ENCODE data around the gene ARHGAP28. TPM values are rescaled to one million over a fixed set of nuclear protein-coding genes. Genes with fewer than 3 reads are reported as not detected.

The ARHGAP28 gene
- total RNA-seq, 1 donor from 2014 or later: 29.7 TPM

- Histone ChIP-seq H3K4me1 (ENCODE audit: control insufficient read depth in 3 of 3, insufficient read depth in 3 of 3, low read length in 3 of 3) (peaks cover 28 to 50% (median 41%) of the 10 kb centered on the region in 3 donors), H3K4me3 (ENCODE audit: low read length in 3 of 3) (no peak overlapping the region), H3K27me3 (ENCODE audit: control insufficient read depth in 3 of 3, insufficient read depth in 3 of 3, low read length in 3 of 3) (no peaks in the 10 kb centered on the region), H3K9me3 (ENCODE audit: control insufficient read depth in 3 of 3, low read length in 3 of 3) (peaks cover 0 to 2% (median 0%) of the 10 kb centered on the region in 3 donors), H3K9ac (ENCODE audit: low read depth in 1 of 3, low read length in 3 of 3) (no peak overlapping the region), H3K27ac (ENCODE audit: low read depth, low read length) (peak overlapping the region; percentile 70), H3K36me3 (ENCODE audit: control insufficient read depth in 3 of 3, insufficient read depth in 3 of 3, low read length in 3 of 3) (no peaks in the 10 kb centered on the region)
Measured at GRCh38 chr18:6745504-6746031, 16.1 kb downstream of the ARHGAP28 start.

- H3K9ac ChIP-seq (ENCODE audit: low read depth in 1 of 3, low read length in 3 of 3): no peak overlapping the region
- no peaks in the 10 kb centered on the region for H3K27me3 ChIP-seq (ENCODE audit: control insufficient read depth in 3 of 3, insufficient read depth in 3 of 3, low read length in 3 of 3)
- H3K4me1 ChIP-seq (ENCODE audit: control insufficient read depth in 3 of 3, insufficient read depth in 3 of 3, low read length in 3 of 3): peaks cover 21 to 46% (median 34%) of the 10 kb centered on the region in 3 donors
- no peaks in the 10 kb centered on the region for H3K36me3 ChIP-seq (ENCODE audit: control insufficient read depth in 3 of 3, insufficient read depth in 3 of 3, low read length in 3 of 3)
- peaks cover 0 to 2% (median 0%) of the 10 kb centered on the region in 3 donors for H3K9me3 ChIP-seq (ENCODE audit: control insufficient read depth in 3 of 3, low read length in 3 of 3)
- H3K27ac ChIP-seq (ENCODE audit: low read depth, low read length): peak overlapping the region; percentile 70
- H3K4me3 ChIP-seq (ENCODE audit: low read length in 3 of 3): no peak overlapping the region
Measured at GRCh38 chr18:6746386-6746960, 17.0 kb downstream of the ARHGAP28 start.

GRCh38 chr18:6747646-6748045, 18.1 kb downstream of the ARHGAP28 start:
- no peaks in the 10 kb centered on the region for H3K36me3 ChIP-seq (ENCODE audit: control insufficient read depth in 3 of 3, insufficient read depth in 3 of 3, low read length in 3 of 3)
- H3K27ac ChIP-seq (ENCODE audit: low read depth, low read length): peak overlapping the region; percentile 80
- H3K27me3 ChIP-seq (ENCODE audit: control insufficient read depth in 3 of 3, insufficient read depth in 3 of 3, low read length in 3 of 3): no peaks in the 10 kb centered on the region
- H3K4me3 ChIP-seq (ENCODE audit: low read length in 3 of 3): peak overlapping the region; percentile 20 to 63 (median 39)
- peaks cover 25 to 47% (median 31%) of the 10 kb centered on the region in 3 donors for H3K4me1 ChIP-seq (ENCODE audit: control insufficient read depth in 3 of 3, insufficient read depth in 3 of 3, low read length in 3 of 3)
- H3K9ac ChIP-seq (ENCODE audit: low read depth in 1 of 3, low read length in 3 of 3): peak overlapping the region in 2 of 3 donors; percentile 51 to 53
- peaks cover 0 to 2% (median 0%) of the 10 kb centered on the region in 3 donors for H3K9me3 ChIP-seq (ENCODE audit: control insufficient read depth in 3 of 3, low read length in 3 of 3)

- Histone ChIP-seq H3K27me3 (ENCODE audit: control insufficient read depth in 3 of 3, insufficient read depth in 3 of 3, low read length in 3 of 3) (no peaks in the 10 kb centered on the region), H3K9me3 (ENCODE audit: control insufficient read depth in 3 of 3, low read length in 3 of 3) (peaks cover 0 to 2% (median 0%) of the 10 kb centered on the region in 3 donors), H3K36me3 (ENCODE audit: control insufficient read depth in 3 of 3, insufficient read depth in 3 of 3, low read length in 3 of 3) (no peaks in the 10 kb centered on the region), H3K4me1 (ENCODE audit: control insufficient read depth in 3 of 3, insufficient read depth in 3 of 3, low read length in 3 of 3) (peaks cover 26 to 44% (median 30%) of the 10 kb centered on the region in 3 donors), H3K27ac (ENCODE audit: low read depth, low read length) (peak overlapping the region; percentile 80), H3K4me3 (ENCODE audit: low read length in 3 of 3) (peak overlapping the region; percentile 20 to 63 (median 39)), H3K9ac (ENCODE audit: low read depth in 1 of 3, low read length in 3 of 3) (peak overlapping the region in 2 of 3 donors; percentile 51 to 53)
Measured at GRCh38 chr18:6748241-6748640, 18.7 kb downstream of the ARHGAP28 start.

- no peaks in the 10 kb centered on the region for H3K27me3 ChIP-seq (ENCODE audit: control insufficient read depth in 3 of 3, insufficient read depth in 3 of 3, low read length in 3 of 3)
- peak overlapping the region; percentile 9 for H3K27ac ChIP-seq (ENCODE audit: low read depth, low read length)
- H3K9ac ChIP-seq (ENCODE audit: low read depth in 1 of 3, low read length in 3 of 3): no peak overlapping the region
- peaks cover 0 to 2% (median 0%) of the 10 kb centered on the region in 3 donors for H3K9me3 ChIP-seq (ENCODE audit: control insufficient read depth in 3 of 3, low read length in 3 of 3)
- H3K4me3 ChIP-seq (ENCODE audit: low read length in 3 of 3): no peak overlapping the region
- H3K4me1 ChIP-seq (ENCODE audit: control insufficient read depth in 3 of 3, insufficient read depth in 3 of 3, low read length in 3 of 3): peaks cover 23 to 34% (median 23%) of the 10 kb centered on the region in 3 donors
- H3K36me3 ChIP-seq (ENCODE audit: control insufficient read depth in 3 of 3, insufficient read depth in 3 of 3, low read length in 3 of 3): no peaks in the 10 kb centered on the region
Measured at GRCh38 chr18:6750411-6750810, 20.9 kb downstream of the ARHGAP28 start.

GRCh38 chr18:6751222-6751621, 21.7 kb downstream of the ARHGAP28 start:
- Histone ChIP-seq H3K4me1 (ENCODE audit: control insufficient read depth in 3 of 3, insufficient read depth in 3 of 3, low read length in 3 of 3) (peaks cover 16 to 32% (median 16%) of the 10 kb centered on the region in 3 donors), H3K36me3 (ENCODE audit: control insufficient read depth in 3 of 3, insufficient read depth in 3 of 3, low read length in 3 of 3) (no peaks in the 10 kb centered on the region), H3K4me3 (ENCODE audit: low read length in 3 of 3) (no peak overlapping the region), H3K27ac (ENCODE audit: low read depth, low read length) (peak overlapping the region; percentile 48), H3K9me3 (ENCODE audit: control insufficient read depth in 3 of 3, low read length in 3 of 3) (peaks cover 0 to 2% (median 0%) of the 10 kb centered on the region in 3 donors), H3K9ac (ENCODE audit: low read depth in 1 of 3, low read length in 3 of 3) (peak overlapping the region in 1 of 3 donors; percentile 57), H3K27me3 (ENCODE audit: control insufficient read depth in 3 of 3, insufficient read depth in 3 of 3, low read length in 3 of 3) (no peaks in the 10 kb centered on the region)

GRCh38 chr18:6752202-6752860, 22.8 kb downstream of the ARHGAP28 start:
- peaks cover 0 to 2% (median 0%) of the 10 kb centered on the region in 3 donors for H3K9me3 ChIP-seq (ENCODE audit: control insufficient read depth in 3 of 3, low read length in 3 of 3)
- H3K36me3 ChIP-seq (ENCODE audit: control insufficient read depth in 3 of 3, insufficient read depth in 3 of 3, low read length in 3 of 3): no peaks in the 10 kb centered on the region
- peak overlapping the region; percentile 21 for H3K27ac ChIP-seq (ENCODE audit: low read depth, low read length)
- peaks cover 16 to 31% (median 16%) of the 10 kb centered on the region in 3 donors for H3K4me1 ChIP-seq (ENCODE audit: control insufficient read depth in 3 of 3, insufficient read depth in 3 of 3, low read length in 3 of 3)
- no peaks in the 10 kb centered on the region for H3K27me3 ChIP-seq (ENCODE audit: control insufficient read depth in 3 of 3, insufficient read depth in 3 of 3, low read length in 3 of 3)
- H3K4me3 ChIP-seq (ENCODE audit: low read length in 3 of 3): peak overlapping the region in 2 of 3 donors; percentile 15 to 45
- H3K9ac ChIP-seq (ENCODE audit: low read depth in 1 of 3, low read length in 3 of 3): peak overlapping the region; percentile 11 to 57 (median 55)

- Histone ChIP-seq H3K4me1 (ENCODE audit: control insufficient read depth in 3 of 3, insufficient read depth in 3 of 3, low read length in 3 of 3) (peaks cover 4 to 17% (median 6%) of the 10 kb centered on the region in 3 donors), H3K9ac (ENCODE audit: low read depth in 1 of 3, low read length in 3 of 3) (no peak overlapping the region), H3K9me3 (ENCODE audit: control insufficient read depth in 3 of 3, low read length in 3 of 3) (peaks cover 0 to 2% (median 0%) of the 10 kb centered on the region in 3 donors), H3K36me3 (ENCODE audit: control insufficient read depth in 3 of 3, insufficient read depth in 3 of 3, low read length in 3 of 3) (no peaks in the 10 kb centered on the region), H3K4me3 (ENCODE audit: low read length in 3 of 3) (no peak overlapping the region), H3K27ac (ENCODE audit: low read depth, low read length) (no peak overlapping the region), H3K27me3 (ENCODE audit: control insufficient read depth in 3 of 3, insufficient read depth in 3 of 3, low read length in 3 of 3) (no peaks in the 10 kb centered on the region)
Measured at GRCh38 chr18:6755107-6755506, 25.6 kb downstream of the ARHGAP28 start.

GRCh38 chr18:6757931-6758330, 28.4 kb downstream of the ARHGAP28 start:
- no peaks in the 10 kb centered on the region for H3K36me3 ChIP-seq (ENCODE audit: control insufficient read depth in 3 of 3, insufficient read depth in 3 of 3, low read length in 3 of 3)
- no peaks in the 10 kb centered on the region for H3K9me3 ChIP-seq (ENCODE audit: control insufficient read depth in 3 of 3, low read length in 3 of 3)
- H3K27ac ChIP-seq (ENCODE audit: low read depth, low read length): no peak overlapping the region
- peaks cover 0 to 4% (median 3%) of the 10 kb centered on the region in 3 donors for H3K4me1 ChIP-seq (ENCODE audit: control insufficient read depth in 3 of 3, insufficient read depth in 3 of 3, low read length in 3 of 3)
- H3K27me3 ChIP-seq (ENCODE audit: control insufficient read depth in 3 of 3, insufficient read depth in 3 of 3, low read length in 3 of 3): no peaks in the 10 kb centered on the region
- H3K9ac ChIP-seq (ENCODE audit: low read depth in 1 of 3, low read length in 3 of 3): peak overlapping the region in 1 of 3 donors; percentile 6
- peak overlapping the region in 1 of 3 donors; percentile 32 for H3K4me3 ChIP-seq (ENCODE audit: low read length in 3 of 3)

GRCh38 chr18:6759579-6759978, 30.1 kb downstream of the ARHGAP28 start:
- peaks cover 0 to 4% (median 3%) of the 10 kb centered on the region in 3 donors for H3K4me1 ChIP-seq (ENCODE audit: control insufficient read depth in 3 of 3, insufficient read depth in 3 of 3, low read length in 3 of 3)
- H3K9me3 ChIP-seq (ENCODE audit: control insufficient read depth in 3 of 3, low read length in 3 of 3): no peaks in the 10 kb centered on the region
- no peak overlapping the region for H3K9ac ChIP-seq (ENCODE audit: low read depth in 1 of 3, low read length in 3 of 3)
- no peaks in the 10 kb centered on the region for H3K27me3 ChIP-seq (ENCODE audit: control insufficient read depth in 3 of 3, insufficient read depth in 3 of 3, low read length in 3 of 3)
- no peak overlapping the region for H3K4me3 ChIP-seq (ENCODE audit: low read length in 3 of 3)
- no peak overlapping the region for H3K27ac ChIP-seq (ENCODE audit: low read depth, low read length)
- H3K36me3 ChIP-seq (ENCODE audit: control insufficient read depth in 3 of 3, insufficient read depth in 3 of 3, low read length in 3 of 3): no peaks in the 10 kb centered on the region

All from skeletal muscle tissue (tissue), 4 donors.